ENCODE data around the gene TSPEAR. TPM values are rescaled to one million over a fixed set of nuclear protein-coding genes. Genes with fewer than 3 reads are reported as not detected.
A peak's percentile ranks its signal among the peaks of the same experiment; 100 is the strongest.
"Not testable (repeated sequence)": the region's sequence is repeated elsewhere in the genome, so short reads cannot be mapped to it uniquely, and the experiment has no call there.

Gene TSPEAR
- total RNA-seq, 4 donors from 2014 or later, result 0.21 to 1.3 (median 0.69) TPM

GRCh38 chr21:44483288-44484237 lies 227.8 kb downstream of the TSPEAR start:
- WGBS, 2 donors, result 81 to 82% methylated on average over 24 to 28 of the region's 28 CpGs
- H3K4me3 ChIP-seq (replicated peaks in 1 of 3), result no peak overlapping the region
- H3K4me1 ChIP-seq, result no peaks in the 10 kb centered on the region
- TF ChIP-seq POLR2A (IDR thresholded peaks at IDR 0.05), result no peak
- no peak for TF ChIP-seq CTCF (IDR thresholded peaks at IDR 0.05)
- H3K9me3 ChIP-seq, result no peaks in the 10 kb centered on the region
- no peaks in the 10 kb centered on the region for H3K27me3 ChIP-seq
- no peak overlapping the region for H3K27ac ChIP-seq
- intact Hi-C loops (cut with DNase I), result no loop called here
- H3K36me3 ChIP-seq, result no peaks in the 10 kb centered on the region
- DNase-seq, result no peak

- 81 to 88% methylated on average over 13 to 14 of the region's 14 CpGs for WGBS, 2 donors
- no peak for DNase-seq
- TF ChIP-seq CTCF (IDR thresholded peaks at IDR 0.05), result no peak
- no peak for TF ChIP-seq POLR2A (IDR thresholded peaks at IDR 0.05)
- intact Hi-C loops (cut with DNase I), result no loop called here
- Histone ChIP-seq H3K36me3 (no peaks in the 10 kb centered on the region), H3K9me3 (no peaks in the 10 kb centered on the region), H3K27ac (no peak overlapping the region), H3K4me1 (no peaks in the 10 kb centered on the region), H3K27me3 (no peaks in the 10 kb centered on the region), H3K4me3 (replicated peaks in 1 of 3) (no peak overlapping the region)
Measured at GRCh38 chr21:44482581-44483287, 228.6 kb downstream of the TSPEAR start.

- H3K4me1 ChIP-seq, result peaks cover 0 to 3% of the 10 kb centered on the region in 2 donors
- no peaks in the 10 kb centered on the region for H3K9me3 ChIP-seq
- no peak overlapping the region for H3K27ac ChIP-seq
- TF ChIP-seq POLR2A (IDR thresholded peaks at IDR 0.05), result no peak
- TF ChIP-seq CTCF (IDR thresholded peaks at IDR 0.05), result no peak
- H3K36me3 ChIP-seq, result no peaks in the 10 kb centered on the region
- no peak for DNase-seq
- 75 to 89% methylated on average over 11 to 16 of the region's 16 CpGs for WGBS, 2 donors
- H3K27me3 ChIP-seq, result no peaks in the 10 kb centered on the region
- H3K4me3 ChIP-seq (replicated peaks in 1 of 3), result no peak overlapping the region
- intact Hi-C loops (cut with DNase I), result no loop called here
Measured at GRCh38 chr21:44480200-44481053, 230.9 kb downstream of the TSPEAR start.

GRCh38 chr21:44479556-44480199 lies 231.7 kb downstream of the TSPEAR start:
- H3K9me3 ChIP-seq; H3K27ac ChIP-seq; H3K4me3 ChIP-seq (replicated peaks in 1 of 3); H3K4me1 ChIP-seq; H3K36me3 ChIP-seq; intact Hi-C loops (cut with DNase I); H3K27me3 ChIP-seq: not testable (repeated sequence)
- WGBS, 2 donors, result 44 to 52% methylated on average over 20 to 21 of the region's 21 CpGs
- TF ChIP-seq CTCF (IDR thresholded peaks at IDR 0.05), result peak; percentile 18 to 78 (median 52)
- peak; percentile 67 to 74 for DNase-seq

All from thyroid gland (tissue), 4 donors.